ENCODE results near the gene SARDH. TPM values are rescaled to one million over a fixed set of nuclear protein-coding genes. Genes with fewer than 3 reads are reported as not detected.

SARDH gene
- total and polyA plus RNA-seq, 9 donors = 2.5 to 10.0 (median 3.3) TPM

- no peaks in the 10 kb centered on the region for H3K27me3 ChIP-seq
- no peak for DNase-seq
- TF ChIP-seq EP300 (IDR thresholded peaks at IDR 0.05) (no peak), POLR2A (IDR thresholded peaks at IDR 0.05) (no peak)
- TF ChIP-seq, protein P1, sequence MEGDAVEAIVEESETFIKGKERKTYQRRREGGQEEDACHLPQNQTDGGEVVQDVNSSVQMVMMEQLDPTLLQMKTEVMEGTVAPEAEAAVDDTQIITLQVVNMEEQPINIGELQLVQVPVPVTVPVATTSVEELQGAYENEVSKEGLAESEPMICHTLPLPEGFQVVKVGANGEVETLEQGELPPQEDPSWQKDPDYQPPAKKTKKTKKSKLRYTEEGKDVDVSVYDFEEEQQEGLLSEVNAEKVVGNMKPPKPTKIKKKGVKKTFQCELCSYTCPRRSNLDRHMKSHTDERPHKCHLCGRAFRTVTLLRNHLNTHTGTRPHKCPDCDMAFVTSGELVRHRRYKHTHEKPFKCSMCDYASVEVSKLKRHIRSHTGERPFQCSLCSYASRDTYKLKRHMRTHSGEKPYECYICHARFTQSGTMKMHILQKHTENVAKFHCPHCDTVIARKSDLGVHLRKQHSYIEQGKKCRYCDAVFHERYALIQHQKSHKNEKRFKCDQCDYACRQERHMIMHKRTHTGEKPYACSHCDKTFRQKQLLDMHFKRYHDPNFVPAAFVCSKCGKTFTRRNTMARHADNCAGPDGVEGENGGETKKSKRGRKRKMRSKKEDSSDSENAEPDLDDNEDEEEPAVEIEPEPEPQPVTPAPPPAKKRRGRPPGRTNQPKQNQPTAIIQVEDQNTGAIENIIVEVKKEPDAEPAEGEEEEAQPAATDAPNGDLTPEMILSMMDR (IDR thresholded peaks at IDR 0.05) = no peak
- WGBS, 3 donors = 74 to 81% (median 75%) methylated on average over 25 of the region's 25 CpGs
- H3K9me3 ChIP-seq = no peaks in the 10 kb centered on the region
- H3K4me3 ChIP-seq = no peak overlapping the region
- H3K36me3 ChIP-seq = no peaks in the 10 kb centered on the region
- intact Hi-C loops (cut with DNase I) = no loop called here
- no peak overlapping the region for H3K27ac ChIP-seq
- H3K4me1 ChIP-seq (ENCODE audit: insufficient read depth) = no peaks in the 10 kb centered on the region
These were observed 90.2 kb downstream of the SARDH start for GRCh38 chr9:133647765-133648469.

DNA sequence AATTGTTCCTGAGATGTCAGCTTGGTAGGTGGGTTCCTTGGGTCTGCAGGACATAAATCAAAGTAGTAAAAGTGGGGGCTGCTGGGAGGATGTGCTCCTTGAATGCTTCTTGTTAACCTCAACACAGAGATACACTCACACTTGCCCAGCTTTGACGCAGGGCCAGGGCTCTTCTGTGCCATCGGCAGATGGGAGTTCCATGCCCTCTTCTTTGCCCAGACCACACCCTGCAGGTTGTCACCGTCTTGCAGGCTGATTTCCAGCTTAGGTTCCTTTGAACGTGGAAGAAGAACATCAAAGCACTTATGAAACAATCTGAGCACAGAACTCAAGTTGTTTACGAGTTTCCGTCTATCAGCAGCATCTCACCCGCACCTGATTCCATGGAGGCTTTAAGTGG, 91.0 kb downstream of the SARDH start:
- Histone ChIP-seq H3K4me3 (no peak overlapping the region), H3K27me3 (no peaks in the 10 kb centered on the region), H3K4me1 (ENCODE audit: insufficient read depth) (no peaks in the 10 kb centered on the region), H3K36me3 (no peaks in the 10 kb centered on the region), H3K27ac (no peak overlapping the region), H3K9me3 (no peaks in the 10 kb centered on the region)
- whole genome bisulfite sequencing, 3 donors = 61 to 67% (median 66%) methylated on average over 7 of the region's 7 CpGs
- intact Hi-C loops (cut with DNase I) = no loop called here
- TF ChIP-seq EP300 (IDR thresholded peaks at IDR 0.05) (no peak), POLR2A (IDR thresholded peaks at IDR 0.05) (no peak)
- TF ChIP-seq, protein P1 (IDR thresholded peaks at IDR 0.05) = no peak
- no peak for DNase-seq

GRCh38 chr9:133645021-133645765, 93.0 kb downstream of the SARDH start:
- Histone ChIP-seq H3K36me3 (no peaks in the 10 kb centered on the region), H3K4me3 (no peak overlapping the region), H3K27me3 (no peaks in the 10 kb centered on the region), H3K9me3 (no peaks in the 10 kb centered on the region), H3K4me1 (ENCODE audit: insufficient read depth) (no peaks in the 10 kb centered on the region), H3K27ac (no peak overlapping the region)
- intact Hi-C loops (cut with DNase I) = no loop called here
- WGBS, 3 donors = 40 to 58% (median 48%) methylated on average over 10 of the region's 10 CpGs
- no peak for DNase-seq
- TF ChIP-seq EP300 (IDR thresholded peaks at IDR 0.05) (no peak), POLR2A (IDR thresholded peaks at IDR 0.05) (no peak)
- TF ChIP-seq, protein P1 (IDR thresholded peaks at IDR 0.05) = no peak

DNA sequence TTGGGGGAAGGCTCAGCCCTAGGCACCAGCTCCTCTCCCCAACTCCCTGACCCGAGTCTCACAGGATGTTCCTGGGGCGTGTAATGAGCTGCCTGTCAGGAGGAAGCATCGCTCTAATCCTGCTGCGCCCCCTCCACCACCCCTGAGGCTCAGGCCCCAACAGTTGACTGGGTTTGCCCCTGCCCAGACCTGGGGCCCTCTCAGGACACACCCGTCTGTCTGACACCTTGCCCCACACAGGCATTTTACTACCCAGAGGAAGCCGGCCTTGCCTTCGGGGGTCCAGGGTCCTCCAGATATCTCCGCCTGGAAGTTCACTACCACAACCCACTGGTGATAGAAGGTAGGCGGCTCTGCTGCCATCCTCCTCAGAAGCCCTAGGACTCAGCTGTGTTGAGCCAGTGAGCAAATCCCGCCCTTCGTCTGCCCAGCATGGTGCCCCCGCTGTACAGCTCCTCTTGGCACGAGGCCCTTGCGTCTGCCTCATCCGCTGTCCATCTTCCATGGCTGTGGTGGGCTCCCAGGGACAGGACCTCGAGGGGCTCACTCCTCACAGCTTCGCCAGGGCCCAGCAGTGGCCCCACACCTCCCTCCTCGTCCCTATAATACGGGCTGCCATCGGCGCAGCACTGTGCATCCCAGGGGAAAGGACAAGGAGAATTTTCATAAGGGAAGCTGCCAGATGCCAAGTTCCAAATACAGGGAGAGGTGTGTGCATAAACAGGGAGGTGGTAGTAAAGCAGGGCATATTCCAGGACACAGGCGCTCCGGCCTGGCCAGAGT, 94.0 kb downstream of the SARDH start:
- no peak for DNase-seq
- no peaks in the 10 kb centered on the region for H3K36me3 ChIP-seq
- H3K27ac ChIP-seq = no peak overlapping the region
- no peaks in the 10 kb centered on the region for H3K27me3 ChIP-seq
- H3K4me1 ChIP-seq (ENCODE audit: insufficient read depth) = no peaks in the 10 kb centered on the region
- TF ChIP-seq EP300 (IDR thresholded peaks at IDR 0.05) (no peak), POLR2A (IDR thresholded peaks at IDR 0.05) (no peak)
- TF ChIP-seq, protein P1 (IDR thresholded peaks at IDR 0.05) = no peak
- no peaks in the 10 kb centered on the region for H3K9me3 ChIP-seq
- 82 to 91% (median 86%) methylated on average over 23 of the region's 23 CpGs for WGBS, 3 donors
- intact Hi-C loops (cut with DNase I) = no loop called here
- no peak overlapping the region for H3K4me3 ChIP-seq
